HG02973 (cell line): ENCODE measurements around the gene HS3ST3B1.

Experiments used
- ATAC-seq: cut with Tn5 transposase; IDR thresholded peaks from one replicate; pipeline ENCODE4 v1.9.1; 2021; ENCODE audit warnings: moderate library complexity; ENCODE audit not compliant: unreplicated experiment

The HS3ST3B1 gene

DNA sequence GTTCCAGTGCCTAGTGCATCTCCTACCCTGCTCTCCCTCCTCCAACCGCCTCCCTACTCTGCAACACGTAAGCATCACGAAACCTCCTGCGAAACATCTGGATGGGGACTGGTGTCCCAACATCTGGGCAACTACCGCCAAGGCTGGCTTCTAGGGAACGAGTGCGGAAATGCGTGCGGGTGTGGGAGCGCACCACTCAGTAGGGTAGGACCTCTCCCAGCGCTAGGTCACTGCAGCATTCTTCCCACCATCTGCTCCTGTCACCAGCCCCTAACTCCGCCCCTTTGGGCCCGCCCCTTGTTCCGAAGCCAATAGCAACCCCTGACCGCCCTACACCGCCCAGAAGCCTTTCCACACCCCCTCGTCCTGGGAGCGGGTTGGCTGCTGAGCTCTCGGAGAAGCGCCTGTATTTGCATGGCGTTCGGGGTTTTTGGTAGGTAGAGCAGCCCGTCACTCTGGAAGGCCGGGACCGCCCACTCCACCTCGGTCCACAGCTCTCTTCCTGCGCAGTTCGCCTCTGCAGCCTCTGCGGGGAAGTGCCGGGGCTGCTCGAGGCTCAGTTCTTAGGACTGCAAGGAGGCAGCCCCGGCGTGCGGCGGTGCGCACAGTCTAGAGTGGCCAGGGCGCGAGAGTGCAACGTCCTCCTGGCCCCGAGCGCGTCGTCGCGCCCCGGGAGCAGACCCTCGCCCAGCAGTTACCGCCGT, at the start of gene HS3ST3B1:
TSS of gene HS3ST3B1 (plus strand) at position 507 of the 704 bp plus-strand sequence. CDS start 438 bp downstream, outside the sequence.
- ATAC-seq = peak; percentile 88

- no peak for ATAC-seq
Measured at GRCh38 chr17:14261406-14261805, 39.5 kb upstream of the HS3ST3B1 start.

DNA sequence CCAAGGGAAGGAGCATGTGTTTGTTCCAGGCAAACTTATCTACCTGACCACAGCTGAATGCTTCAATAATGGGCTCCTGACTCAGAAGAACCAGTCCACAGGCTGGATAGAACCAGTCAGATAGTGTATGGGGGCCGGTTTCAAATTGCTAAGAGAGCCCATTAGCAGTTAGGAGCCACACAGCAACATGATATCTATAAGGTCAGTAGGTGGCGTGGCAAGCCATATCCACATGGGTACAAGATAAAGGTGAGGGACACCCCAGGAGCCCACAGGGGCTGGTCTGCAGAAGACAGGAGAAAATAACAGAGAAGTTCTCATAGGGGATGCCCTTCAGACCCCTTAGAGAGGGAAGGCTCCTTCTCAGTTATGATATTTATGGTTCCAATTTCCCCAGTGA, 32.6 kb upstream of the HS3ST3B1 start:
- no peak for ATAC-seq

DNA sequence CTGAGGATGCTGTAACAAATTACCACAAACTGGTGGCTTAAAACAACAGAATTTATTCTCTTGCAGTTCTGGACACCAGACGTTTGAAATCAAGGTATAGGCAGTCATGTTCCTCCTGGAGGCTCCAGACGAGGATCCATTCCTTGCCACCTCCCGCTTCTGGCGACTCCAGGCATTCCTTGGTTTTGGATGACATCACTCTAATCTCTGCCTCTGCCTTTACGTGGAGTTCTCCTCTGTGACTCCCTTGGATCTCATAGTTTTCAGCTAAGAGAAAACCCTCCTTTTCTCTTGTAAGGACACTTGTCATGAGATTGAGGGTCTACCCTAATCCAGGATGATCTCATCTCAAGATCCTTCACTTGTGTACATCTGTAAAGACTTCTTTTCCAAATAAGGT, 31.4 kb upstream of the HS3ST3B1 start:
- ATAC-seq = no peak

GRCh38 chr17:14270508-14270907, 30.4 kb upstream of the HS3ST3B1 start:
- ATAC-seq = no peak

GRCh38 chr17:14276535-14277250, 24.2 kb upstream of the HS3ST3B1 start:
- ATAC-seq = no peak

GRCh38 chr17:14281530-14281929, 19.4 kb upstream of the HS3ST3B1 start:
- no peak for ATAC-seq

DNA sequence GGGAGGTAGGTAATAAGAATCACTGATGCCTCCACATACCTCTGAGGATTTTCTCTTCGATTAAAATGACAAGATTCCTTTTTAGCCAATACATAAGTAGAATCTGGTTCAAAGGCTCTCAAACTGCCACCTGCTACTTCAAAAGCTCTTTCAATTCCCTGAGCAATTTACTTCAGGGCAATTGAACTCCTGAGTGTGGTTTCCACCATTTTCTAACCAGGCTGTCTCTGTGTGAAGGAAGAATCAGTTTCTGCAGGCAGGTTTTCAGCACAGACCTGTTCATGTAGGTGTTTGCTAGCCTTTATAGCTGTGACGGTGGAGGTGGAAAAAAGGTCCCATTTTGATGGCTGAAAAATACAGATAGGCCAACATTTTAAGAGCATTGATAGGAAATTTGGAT, 18.2 kb upstream of the HS3ST3B1 start:
- no peak for ATAC-seq

DNA sequence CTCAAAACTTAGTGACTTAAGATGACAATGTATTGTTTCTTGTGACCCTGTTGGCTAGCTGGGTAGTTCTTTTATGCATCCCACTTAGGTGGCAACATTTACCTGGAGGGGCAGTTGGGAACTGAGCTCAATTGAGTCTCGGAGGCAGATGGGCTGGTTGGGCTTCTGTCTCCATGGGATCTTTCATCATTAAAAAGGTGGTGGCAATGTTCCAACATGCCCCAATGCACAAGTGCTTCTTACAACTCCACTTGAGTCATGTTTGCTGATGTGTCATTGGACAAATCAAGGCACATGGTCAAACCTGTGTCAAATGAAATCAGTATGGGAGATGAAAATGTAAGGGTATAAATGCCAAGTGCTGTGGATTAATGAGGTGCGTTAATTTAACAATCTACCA, 11.7 kb upstream of the HS3ST3B1 start:
- no peak for ATAC-seq

GRCh38 chr17:14294876-14295275, 6.0 kb upstream of the HS3ST3B1 start:
- no peak for ATAC-seq

DNA sequence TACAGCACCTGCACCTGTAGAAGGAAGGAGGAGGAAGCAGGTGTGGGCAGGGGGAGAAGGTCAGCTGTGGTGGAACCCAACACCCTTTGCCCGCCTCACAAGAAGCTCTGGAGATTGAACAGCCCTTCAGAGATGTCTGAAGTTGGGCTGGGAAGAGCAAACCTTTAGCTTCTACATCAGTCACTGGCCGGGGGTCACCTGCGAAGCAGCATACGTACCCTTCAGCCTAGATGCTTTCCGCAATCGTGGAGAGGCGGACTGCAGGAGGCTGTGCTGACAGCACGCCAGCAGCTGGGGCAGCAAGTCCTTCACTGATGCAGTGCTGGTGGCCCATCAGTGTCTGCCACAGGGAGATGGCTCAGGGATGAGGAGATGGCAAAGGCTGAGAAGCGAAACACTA, 5.2 kb upstream of the HS3ST3B1 start:
- no peak for ATAC-seq

DNA sequence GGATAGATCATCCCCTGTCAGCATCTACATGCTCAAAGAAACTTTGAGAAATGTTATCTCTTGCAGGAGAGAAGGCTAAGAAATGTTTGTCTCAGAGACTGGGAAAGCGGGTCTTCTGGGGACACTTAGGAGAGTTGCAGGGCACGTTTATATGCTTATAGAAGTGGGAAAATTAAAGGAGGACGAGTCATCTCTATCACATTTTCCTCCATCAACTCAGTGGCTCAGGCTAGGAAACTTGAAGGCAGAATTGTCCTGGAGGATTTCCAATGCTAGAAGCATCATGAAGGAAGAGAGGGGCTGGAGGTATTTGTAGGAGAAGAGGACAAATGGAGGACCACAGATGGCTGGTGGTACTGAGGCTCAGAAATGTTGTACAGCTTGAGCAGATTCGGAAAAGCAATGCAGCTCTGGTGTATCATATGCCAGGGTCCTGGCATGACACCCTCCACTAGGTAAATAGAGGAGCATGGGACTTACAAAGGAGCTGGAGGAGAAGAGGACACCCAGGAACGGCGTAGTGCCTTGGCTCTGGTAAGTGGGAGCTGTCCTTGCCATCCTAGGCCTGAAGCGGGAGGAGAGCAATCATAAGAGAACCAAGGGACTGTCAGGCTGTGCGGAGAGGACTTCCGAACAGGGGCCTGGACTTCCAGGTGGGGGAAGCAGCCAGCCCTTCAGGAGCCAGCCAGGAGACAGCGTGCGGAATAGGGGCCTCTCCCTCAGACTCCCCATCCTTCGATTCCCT, 4.5 kb upstream of the HS3ST3B1 start:
- ATAC-seq = no peak

DNA sequence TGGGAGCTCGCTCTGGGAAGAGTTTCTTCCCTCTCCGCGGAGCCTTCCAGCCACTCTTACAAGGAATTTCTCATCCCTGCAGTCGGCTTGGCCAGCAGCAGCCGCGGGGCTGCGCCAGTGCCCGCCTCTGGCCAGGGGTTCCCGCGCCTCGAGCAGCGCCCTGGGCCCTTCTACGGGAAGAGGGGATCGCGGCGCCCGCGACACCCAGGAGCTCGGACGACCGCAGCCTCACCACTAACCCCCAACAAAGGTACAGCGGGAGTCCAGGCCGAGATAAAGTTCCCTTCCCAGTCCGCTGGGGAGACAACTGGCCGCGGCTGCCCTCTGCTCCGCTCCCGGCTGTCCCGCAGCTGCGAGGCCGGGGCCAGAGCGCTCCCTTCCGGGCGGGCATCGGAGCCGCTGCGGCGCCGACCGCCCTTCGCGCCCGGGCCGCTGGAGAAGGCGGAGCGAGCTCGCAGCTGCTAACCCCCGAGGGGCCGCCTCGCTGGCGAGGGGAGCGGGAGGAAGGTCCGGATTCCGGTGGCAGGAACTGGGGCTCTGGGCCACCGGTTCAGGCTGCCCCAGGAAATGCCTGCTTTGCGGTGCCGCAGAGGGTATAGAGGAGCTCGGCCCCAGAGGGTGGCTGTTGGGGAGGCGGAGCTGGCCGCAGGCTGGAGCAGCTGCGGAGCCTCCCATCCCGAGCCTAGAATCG, 3.6 kb upstream of the HS3ST3B1 start:
- ATAC-seq = no peak

DNA sequence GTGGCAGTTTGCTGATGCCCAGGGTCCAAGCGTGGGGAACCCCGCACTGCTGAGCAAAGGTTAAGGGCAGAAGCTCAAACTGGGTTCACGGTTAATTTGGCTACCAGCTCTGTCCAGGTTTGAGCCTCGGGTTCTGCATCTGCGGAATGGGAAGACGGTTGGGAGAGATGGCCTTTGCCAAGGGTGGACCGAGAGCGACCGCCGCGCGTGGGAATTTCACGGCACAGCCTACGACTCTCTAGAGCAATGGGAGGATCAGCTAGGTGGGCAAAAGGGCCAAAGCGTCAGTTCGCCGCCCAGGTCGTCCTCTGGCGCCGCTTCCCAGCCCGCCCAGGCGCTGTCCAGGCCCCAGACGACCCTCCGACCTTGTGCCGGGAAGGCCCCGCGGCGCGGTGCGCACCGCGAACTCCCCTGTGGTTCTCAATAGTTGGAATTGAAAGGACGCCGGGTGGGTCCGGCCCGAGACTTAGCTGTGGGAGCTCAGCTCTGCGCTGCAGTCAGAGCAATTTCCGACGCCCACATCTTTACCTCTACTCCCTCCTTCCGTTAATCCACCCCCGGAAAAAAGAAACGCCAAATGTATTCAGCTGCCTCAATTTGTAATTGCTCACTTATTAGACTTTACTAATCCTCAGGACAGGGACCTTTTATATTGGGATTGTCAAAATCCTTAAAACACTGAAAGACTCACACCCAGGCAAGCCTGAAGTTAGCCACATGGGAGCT, 2.5 kb upstream of the HS3ST3B1 start:
- ATAC-seq = no peak

- ATAC-seq = no peak
Measured at GRCh38 chr17:14298947-14299279, 2.0 kb upstream of the HS3ST3B1 start.

- ATAC-seq = no peak
Measured at GRCh38 chr17:14299280-14300141, 1.4 kb upstream of the HS3ST3B1 start.

DNA sequence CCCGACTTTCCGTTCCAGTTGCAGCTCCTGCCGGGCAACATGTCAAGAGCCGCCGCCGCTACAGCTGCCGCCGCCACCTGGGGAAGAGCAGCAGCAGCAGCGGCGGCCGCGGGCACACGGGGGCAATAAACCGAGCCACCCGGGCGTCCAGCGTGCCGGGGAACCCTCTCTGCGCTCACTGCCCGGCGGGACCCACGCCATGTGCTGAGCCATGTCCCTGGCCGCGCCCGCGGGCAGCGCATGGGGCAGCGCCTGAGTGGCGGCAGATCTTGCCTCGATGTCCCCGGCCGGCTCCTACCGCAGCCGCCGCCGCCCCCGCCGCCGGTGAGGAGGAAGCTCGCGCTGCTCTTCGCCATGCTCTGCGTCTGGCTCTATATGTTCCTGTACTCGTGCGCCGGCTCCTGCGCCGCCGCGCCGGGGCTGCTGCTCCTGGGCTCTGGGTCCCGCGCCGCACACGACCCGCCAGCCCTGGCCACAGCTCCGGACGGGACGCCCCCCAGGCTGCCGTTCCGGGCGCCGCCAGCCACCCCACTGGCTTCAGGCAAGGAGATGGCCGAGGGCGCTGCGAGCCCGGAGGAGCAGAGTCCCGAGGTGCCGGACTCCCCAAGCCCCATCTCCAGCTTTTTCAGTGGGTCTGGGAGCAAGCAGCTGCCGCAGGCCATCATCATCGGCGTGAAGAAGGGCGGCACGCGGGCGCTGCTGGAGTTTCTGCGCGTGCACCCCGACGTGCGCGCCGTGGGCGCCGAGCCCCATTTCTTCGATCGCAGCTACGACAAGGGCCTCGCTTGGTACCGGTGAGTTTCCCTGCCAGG, 604 bp downstream of the HS3ST3B1 start:
- ATAC-seq = peak; percentile 2

DNA sequence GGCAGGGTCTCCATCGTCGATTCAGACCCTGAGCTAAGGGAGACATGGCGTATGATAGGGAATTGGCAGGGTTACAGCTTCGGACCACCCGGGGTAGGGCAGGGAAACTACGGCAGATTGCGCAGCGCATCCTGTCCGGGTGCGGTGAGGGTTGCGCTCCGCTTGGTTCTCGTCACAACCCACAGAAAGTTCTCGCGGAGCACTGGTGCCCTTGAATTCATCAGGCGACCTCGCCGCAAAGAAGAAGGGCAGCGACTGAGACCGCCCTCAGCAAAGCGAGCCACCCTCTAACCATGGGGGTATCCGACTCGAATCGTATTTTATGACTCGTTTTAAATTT, 1.2 kb downstream of the HS3ST3B1 start:
- peak; percentile 18 for ATAC-seq
